ENCODE data around the gene MRPL42.

Gene MRPL42

GRCh38 chr12:93500667-93501066 is 33.4 kb downstream of the MRPL42 start:
- no peak for ATAC-seq
- peaks cover 10% of the 10 kb centered on the region for H3K4me1 Mint-ChIP-seq
- no peak for DNase-seq
- H3K36me3 Mint-ChIP-seq (ENCODE audit: low read depth) = peaks cover 27% of the 10 kb centered on the region
- no peak overlapping the region for H3K27ac Mint-ChIP-seq
- H3K9me3 Mint-ChIP-seq = no peaks in the 10 kb centered on the region
- H3K27me3 Mint-ChIP-seq = no peaks in the 10 kb centered on the region
- no peak overlapping the region for H3K4me3 Mint-ChIP-seq

GRCh38 chr12:93502802-93503623 is 35.7 kb downstream of the MRPL42 start:
- H3K9me3 Mint-ChIP-seq = no peaks in the 10 kb centered on the region
- H3K36me3 Mint-ChIP-seq (ENCODE audit: low read depth) = peaks cover 17% of the 10 kb centered on the region
- peaks cover 13% of the 10 kb centered on the region for H3K4me1 Mint-ChIP-seq
- no peak overlapping the region for H3K4me3 Mint-ChIP-seq
- no peak for ATAC-seq
- H3K27me3 Mint-ChIP-seq = no peaks in the 10 kb centered on the region
- H3K27ac Mint-ChIP-seq = no peak overlapping the region
- DNase-seq = peak; percentile 56

- no peaks in the 10 kb centered on the region for H3K9me3 Mint-ChIP-seq
- peaks cover 13% of the 10 kb centered on the region for H3K4me1 Mint-ChIP-seq
- H3K27ac Mint-ChIP-seq = no peak overlapping the region
- no peak for ATAC-seq
- H3K27me3 Mint-ChIP-seq = no peaks in the 10 kb centered on the region
- no peak overlapping the region for H3K4me3 Mint-ChIP-seq
- no peak for DNase-seq
- H3K36me3 Mint-ChIP-seq (ENCODE audit: low read depth) = peaks cover 17% of the 10 kb centered on the region
Measured at GRCh38 chr12:93507165-93507564, 39.9 kb downstream of the MRPL42 start.

GRCh38 chr12:93509506-93509905 is 42.2 kb downstream of the MRPL42 start:
- Mint-ChIP-seq H3K9me3 (no peaks in the 10 kb centered on the region), H3K4me1 (peaks cover 13% of the 10 kb centered on the region), H3K27ac (no peak overlapping the region), H3K36me3 (ENCODE audit: low read depth) (peaks cover 11% of the 10 kb centered on the region), H3K4me3 (no peak overlapping the region), H3K27me3 (no peaks in the 10 kb centered on the region)
- DNase-seq (no peak), ATAC-seq (no peak)

DNA sequence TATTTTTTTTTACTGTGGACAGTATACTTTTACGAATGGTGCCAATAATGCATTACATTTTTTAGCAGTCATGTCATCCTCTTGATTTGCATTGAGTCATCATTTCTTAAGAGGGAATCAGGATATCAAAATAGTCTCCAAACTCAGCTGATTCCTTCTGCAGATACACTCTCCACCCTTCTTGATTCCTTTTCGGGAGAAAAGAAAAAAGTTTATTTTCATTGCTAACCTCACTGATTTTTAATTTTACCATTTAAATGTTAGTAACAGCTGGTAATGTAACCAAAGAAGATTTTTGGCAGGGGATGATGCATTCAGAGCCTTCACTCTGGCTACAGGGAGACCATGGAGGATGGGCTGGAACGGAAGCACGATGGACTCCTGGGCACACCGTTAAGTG is 47.5 kb downstream of the MRPL42 start:
- H3K36me3 Mint-ChIP-seq (ENCODE audit: low read depth) = no peaks in the 10 kb centered on the region
- no peaks in the 10 kb centered on the region for H3K9me3 Mint-ChIP-seq
- no peak for ATAC-seq
- no peak overlapping the region for H3K4me3 Mint-ChIP-seq
- DNase-seq = no peak
- H3K27ac Mint-ChIP-seq = no peak overlapping the region
- H3K4me1 Mint-ChIP-seq = no peaks in the 10 kb centered on the region
- H3K27me3 Mint-ChIP-seq = no peaks in the 10 kb centered on the region

DNA sequence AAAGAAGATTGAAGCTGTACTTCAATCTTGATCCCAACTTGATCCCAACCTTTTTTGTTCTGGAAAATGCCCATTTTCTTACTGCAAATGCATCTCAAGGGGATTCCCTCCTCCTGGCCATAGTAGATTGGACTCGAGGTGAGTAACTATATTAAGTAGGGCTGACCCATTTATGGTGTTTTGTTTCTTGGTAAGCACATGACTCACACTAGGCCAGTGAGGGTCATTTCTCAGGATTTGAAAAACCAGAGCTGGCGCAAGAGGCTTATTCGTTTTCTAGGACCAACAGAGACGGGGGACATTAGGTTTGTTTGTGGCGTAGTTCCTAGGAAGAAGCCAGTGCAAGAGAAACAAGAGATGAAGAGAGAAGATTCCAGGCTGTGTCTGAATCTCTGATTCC is 51.4 kb downstream of the MRPL42 start:
- no peak overlapping the region for H3K4me3 Mint-ChIP-seq
- H3K27ac Mint-ChIP-seq = no peak overlapping the region
- no peaks in the 10 kb centered on the region for H3K27me3 Mint-ChIP-seq
- no peaks in the 10 kb centered on the region for H3K36me3 Mint-ChIP-seq (ENCODE audit: low read depth)
- H3K9me3 Mint-ChIP-seq = no peaks in the 10 kb centered on the region
- no peak for ATAC-seq
- DNase-seq = no peak
- H3K4me1 Mint-ChIP-seq = no peaks in the 10 kb centered on the region

GRCh38 chr12:93519859-93520258 is 52.5 kb downstream of the MRPL42 start:
- Mint-ChIP-seq H3K4me3 (no peak overlapping the region), H3K27ac (no peak overlapping the region)

GRCh38 chr12:93520454-93520853 is 53.1 kb downstream of the MRPL42 start:
- DNase-seq (no peak), ATAC-seq (no peak)
- Mint-ChIP-seq H3K4me1 (no peaks in the 10 kb centered on the region), H3K27me3 (peaks cover 1% of the 10 kb centered on the region), H3K27ac (no peak overlapping the region), H3K4me3 (no peak overlapping the region), H3K9me3 (no peaks in the 10 kb centered on the region), H3K36me3 (ENCODE audit: low read depth) (no peaks in the 10 kb centered on the region)

More at GRCh38 chr12:93519859-93520258, 52.5 kb downstream of the MRPL42 start:
- ATAC-seq (no peak), DNase-seq (no peak)
- H3K27me3 Mint-ChIP-seq = peaks cover 1% of the 10 kb centered on the region
- H3K36me3 Mint-ChIP-seq (ENCODE audit: low read depth) = no peaks in the 10 kb centered on the region
- H3K9me3 Mint-ChIP-seq = no peaks in the 10 kb centered on the region
- no peaks in the 10 kb centered on the region for H3K4me1 Mint-ChIP-seq

DNA sequence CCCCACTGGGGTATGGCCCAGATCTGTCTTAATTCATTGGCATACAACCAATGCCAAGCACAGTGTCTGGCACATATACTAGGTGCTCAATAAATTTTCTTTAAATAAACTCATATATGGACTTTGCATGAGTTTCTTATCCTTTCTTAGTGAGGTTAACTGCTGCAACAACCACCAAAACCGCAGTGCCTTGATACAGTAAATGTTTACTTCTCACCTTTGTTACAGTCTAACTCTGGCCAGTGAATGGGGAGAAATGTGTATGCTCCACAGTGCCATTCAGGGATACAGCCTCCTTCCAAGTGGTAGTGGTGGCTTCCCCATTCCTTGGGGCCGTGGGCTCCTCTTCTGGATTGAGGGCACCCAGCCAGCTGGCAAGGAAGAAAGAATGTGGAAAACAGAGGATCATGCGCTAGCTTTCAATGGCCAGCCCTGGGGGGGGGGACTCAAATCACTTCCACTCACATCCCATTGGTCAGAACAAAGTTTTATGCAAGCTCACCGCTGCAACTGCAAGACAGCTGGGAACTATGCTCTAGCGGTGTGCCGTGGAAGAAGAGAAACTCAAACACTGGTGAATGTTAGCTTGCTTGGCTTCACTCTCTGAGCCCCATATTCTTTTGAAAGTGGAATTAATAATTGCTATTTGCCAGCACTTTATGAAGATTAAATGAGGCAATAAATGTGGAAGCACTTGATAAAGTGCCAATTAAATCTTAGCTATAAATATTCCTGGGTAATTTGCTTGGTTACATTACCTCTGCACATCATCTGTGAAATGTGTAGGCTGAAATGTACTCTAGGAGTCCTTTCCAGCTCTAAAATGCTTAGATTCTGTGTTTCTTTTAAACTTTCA is 54.1 kb downstream of the MRPL42 start:
- H3K9me3 Mint-ChIP-seq = no peaks in the 10 kb centered on the region
- DNase-seq (no peak), ATAC-seq (no peak)
- no peak overlapping the region for H3K27ac Mint-ChIP-seq
- H3K36me3 Mint-ChIP-seq (ENCODE audit: low read depth) = no peaks in the 10 kb centered on the region
- no peaks in the 10 kb centered on the region for H3K4me1 Mint-ChIP-seq
- no peak overlapping the region for H3K4me3 Mint-ChIP-seq
- H3K27me3 Mint-ChIP-seq = peaks cover 1% of the 10 kb centered on the region

- H3K9me3 Mint-ChIP-seq = no peaks in the 10 kb centered on the region
- peaks cover 5% of the 10 kb centered on the region for H3K27me3 Mint-ChIP-seq
- DNase-seq (no peak), ATAC-seq (no peak)
- H3K4me3 Mint-ChIP-seq = no peak overlapping the region
- H3K36me3 Mint-ChIP-seq (ENCODE audit: low read depth) = no peaks in the 10 kb centered on the region
- H3K27ac Mint-ChIP-seq = no peak overlapping the region
- H3K4me1 Mint-ChIP-seq = no peaks in the 10 kb centered on the region
Measured at GRCh38 chr12:93524386-93525133, 57.2 kb downstream of the MRPL42 start.

GRCh38 chr12:93526786-93527428 is 59.6 kb downstream of the MRPL42 start:
- ATAC-seq (no peak), DNase-seq (no peak)
- H3K27ac Mint-ChIP-seq = no peak overlapping the region
- no peak overlapping the region for H3K4me3 Mint-ChIP-seq
- no peaks in the 10 kb centered on the region for H3K36me3 Mint-ChIP-seq (ENCODE audit: low read depth)
- H3K27me3 Mint-ChIP-seq = peaks cover 5% of the 10 kb centered on the region
- H3K4me1 Mint-ChIP-seq = peaks cover 9% of the 10 kb centered on the region
- H3K9me3 Mint-ChIP-seq = no peaks in the 10 kb centered on the region

- DNase-seq (no peak), ATAC-seq (no peak)
- Mint-ChIP-seq H3K4me3 (no peak overlapping the region), H3K27me3 (peaks cover 4% of the 10 kb centered on the region), H3K9me3 (peaks cover 5% of the 10 kb centered on the region), H3K4me1 (peaks cover 9% of the 10 kb centered on the region), H3K36me3 (ENCODE audit: low read depth) (no peaks in the 10 kb centered on the region), H3K27ac (no peak overlapping the region)
Measured at GRCh38 chr12:93530358-93530757, 63.0 kb downstream of the MRPL42 start.

DNA sequence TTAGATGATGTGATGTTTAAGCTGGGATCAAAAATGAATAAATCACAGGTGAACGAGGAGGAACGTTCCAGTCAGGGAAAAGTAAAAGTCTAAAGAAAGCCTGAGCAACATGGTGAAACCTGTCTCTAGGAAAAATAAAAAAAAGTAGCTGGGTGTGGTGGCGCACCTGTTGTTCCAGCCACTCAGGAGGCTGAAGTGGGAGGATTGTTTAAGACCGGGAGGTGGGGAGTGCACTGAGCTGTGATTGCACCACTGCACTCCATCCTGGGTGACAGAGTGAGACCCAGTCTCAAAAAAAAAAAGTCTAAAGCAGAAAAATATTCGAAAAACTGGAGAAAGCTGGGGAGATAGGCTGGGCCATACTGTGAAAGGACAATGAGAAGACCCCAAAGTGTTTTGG is 66.0 kb downstream of the MRPL42 start:
- ATAC-seq = no peak
- H3K36me3 Mint-ChIP-seq (ENCODE audit: low read depth) = no peaks in the 10 kb centered on the region
- H3K27ac Mint-ChIP-seq = no peak overlapping the region
- no peak overlapping the region for H3K4me3 Mint-ChIP-seq
- DNase-seq = no peak
- H3K4me1 Mint-ChIP-seq = peaks cover 14% of the 10 kb centered on the region
- H3K27me3 Mint-ChIP-seq = no peaks in the 10 kb centered on the region
- H3K9me3 Mint-ChIP-seq = peaks cover 5% of the 10 kb centered on the region

GRCh38 chr12:93536111-93536765 is 68.9 kb downstream of the MRPL42 start:
- DNase-seq (no peak), ATAC-seq (no peak)
- Mint-ChIP-seq H3K9me3 (peaks cover 5% of the 10 kb centered on the region), H3K36me3 (ENCODE audit: low read depth) (no peaks in the 10 kb centered on the region), H3K4me3 (no peak overlapping the region), H3K4me1 (peaks cover 7% of the 10 kb centered on the region), H3K27ac (no peak overlapping the region), H3K27me3 (no peaks in the 10 kb centered on the region)

Data from activated naive CD8-positive, alpha-beta T cell treated with anti-CD3 and anti-CD28 coated beads, Interleukin-2, amount 50 U/mL, for 24 hours (primary cell).